GM11168 (cell line): ENCODE data around the gene PHLDA2.

Source experiments
- in situ Hi-C: fragments of 300-500 bp; cut with MboI; formaldehyde crosslinking; loops from one replicate; pipeline ENCODE4 v1.12.0; 2022; ENCODE audit warnings: low sequenced_read_pairs; ENCODE audit not compliant: unreplicated experiment

Gene PHLDA2, protein sequence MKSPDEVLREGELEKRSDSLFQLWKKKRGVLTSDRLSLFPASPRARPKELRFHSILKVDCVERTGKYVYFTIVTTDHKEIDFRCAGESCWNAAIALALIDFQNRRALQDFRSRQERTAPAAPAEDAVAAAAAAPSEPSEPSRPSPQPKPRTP

DNA sequence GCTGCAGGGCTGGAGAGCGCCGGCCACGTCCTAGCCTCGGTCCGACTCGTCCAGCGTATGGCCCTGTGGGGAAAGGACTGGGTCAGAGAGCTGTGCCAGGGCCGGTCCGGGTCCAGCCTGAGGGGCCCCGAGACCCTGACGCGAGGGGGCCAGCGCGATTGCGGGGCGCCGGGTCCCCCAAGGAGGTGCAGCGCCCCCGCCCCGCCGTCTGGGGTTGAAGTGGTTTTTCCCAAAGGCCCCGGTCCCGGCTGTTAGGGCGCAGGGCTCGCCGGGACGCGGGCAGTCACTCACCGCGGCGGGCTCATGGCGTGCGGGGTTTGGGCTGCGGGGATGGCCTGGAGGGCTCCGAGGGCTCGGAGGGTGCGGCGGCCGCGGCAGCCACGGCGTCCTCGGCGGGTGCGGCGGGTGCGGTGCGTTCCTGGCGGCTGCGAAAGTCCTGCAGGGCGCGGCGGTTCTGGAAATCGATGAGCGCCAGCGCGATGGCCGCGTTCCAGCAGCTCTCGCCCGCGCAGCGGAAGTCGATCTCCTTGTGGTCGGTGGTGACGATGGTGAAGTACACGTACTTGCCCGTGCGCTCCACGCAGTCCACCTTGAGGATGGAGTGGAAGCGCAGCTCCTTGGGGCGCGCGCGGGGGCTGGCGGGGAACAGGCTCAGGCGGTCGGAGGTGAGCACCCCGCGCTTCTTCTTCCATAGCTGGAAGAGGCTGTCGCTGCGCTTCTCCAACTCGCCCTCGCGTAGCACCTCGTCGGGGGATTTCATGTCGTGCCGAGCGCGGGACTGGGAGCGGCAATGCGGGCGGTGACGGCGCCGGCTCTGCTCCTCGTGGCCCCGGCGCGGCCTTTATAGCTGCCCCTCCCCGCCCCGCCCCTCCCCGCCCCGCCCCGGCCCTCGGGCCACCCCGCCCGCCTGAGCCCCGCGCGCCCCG lies at the start of gene PHLDA2:
PHLDA2 (minus strand) TSS at position 816 of the 926 bp plus-strand sequence; CDS start at position 760, 56 bp downstream.
- in situ Hi-C loops = no loop called here

DNA sequence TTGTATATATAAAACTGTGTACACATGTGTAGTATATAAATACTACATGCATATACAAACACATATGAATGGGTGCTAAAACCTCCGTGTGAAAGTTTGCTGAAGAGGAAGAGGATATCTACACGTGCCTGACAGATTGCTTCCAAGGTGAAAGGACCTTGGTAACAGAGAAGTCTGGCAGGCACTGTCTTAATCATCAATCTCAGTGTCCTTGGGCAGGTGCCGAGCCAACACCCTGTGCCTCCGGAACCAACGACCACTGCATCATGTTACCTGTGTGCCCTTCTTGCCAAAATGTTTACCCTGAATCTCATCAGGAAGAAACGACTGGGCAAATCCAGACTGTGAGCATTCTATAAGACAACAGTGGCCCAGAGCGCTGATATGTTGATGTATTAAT lies 47.9 kb upstream of the PHLDA2 start:
- in situ Hi-C loops = no loop called here

DNA sequence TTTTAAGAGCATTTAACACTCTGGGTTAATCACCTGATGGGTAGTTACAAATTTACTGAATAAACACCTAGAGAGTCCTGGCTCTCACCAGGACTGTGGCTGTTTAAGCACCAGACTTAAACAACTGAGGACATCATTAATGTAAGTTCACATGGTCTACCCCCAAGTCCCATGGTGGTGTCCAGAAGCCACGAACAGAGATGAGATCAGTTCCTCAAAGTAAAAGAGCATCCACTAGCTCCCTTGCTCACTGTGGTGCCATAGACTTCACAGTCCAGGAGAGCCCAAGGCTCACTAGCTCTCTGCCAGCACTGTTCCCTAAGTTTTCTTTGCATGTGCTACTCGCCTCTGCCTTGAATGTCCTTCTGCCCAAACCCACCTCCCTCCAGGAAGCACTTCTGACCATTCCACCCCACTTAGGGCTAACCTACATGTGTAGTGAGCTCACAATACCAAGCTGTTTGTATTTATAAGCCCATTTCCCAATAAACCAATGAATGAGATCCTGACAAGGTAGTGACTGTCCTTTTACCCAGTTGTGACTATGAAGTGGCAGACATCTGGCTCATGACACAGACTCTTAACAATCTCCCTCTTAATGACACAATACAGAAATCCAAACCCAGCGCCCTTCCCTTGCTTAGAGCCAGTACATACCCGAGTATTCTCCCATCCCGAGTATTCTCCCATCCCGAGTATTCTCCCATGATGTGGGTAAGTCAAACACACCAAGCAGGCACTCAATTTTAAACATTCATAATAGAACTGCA lies 47.3 kb upstream of the PHLDA2 start:
- in situ Hi-C loops = no loop called here

DNA sequence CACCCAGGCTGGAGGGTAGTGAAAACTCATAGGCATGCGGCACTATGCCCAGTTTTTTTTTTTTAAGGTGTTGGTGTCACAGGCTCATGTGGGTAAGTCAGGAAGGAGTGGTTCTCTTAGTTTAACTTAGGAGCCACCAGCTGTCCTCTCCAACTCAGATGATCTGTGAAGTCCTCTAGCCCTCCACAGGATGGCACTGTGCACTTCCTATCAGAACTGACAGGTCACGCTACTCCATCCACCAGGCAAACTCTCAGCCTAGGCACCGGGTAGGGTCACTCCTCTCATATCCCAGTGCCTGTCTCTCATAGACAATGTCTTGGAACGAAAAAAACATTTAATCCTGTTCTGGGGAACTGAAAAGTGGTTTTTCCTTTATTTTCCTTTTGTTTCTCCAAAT lies 46.4 kb upstream of the PHLDA2 start:
- in situ Hi-C loops = no loop called here

DNA sequence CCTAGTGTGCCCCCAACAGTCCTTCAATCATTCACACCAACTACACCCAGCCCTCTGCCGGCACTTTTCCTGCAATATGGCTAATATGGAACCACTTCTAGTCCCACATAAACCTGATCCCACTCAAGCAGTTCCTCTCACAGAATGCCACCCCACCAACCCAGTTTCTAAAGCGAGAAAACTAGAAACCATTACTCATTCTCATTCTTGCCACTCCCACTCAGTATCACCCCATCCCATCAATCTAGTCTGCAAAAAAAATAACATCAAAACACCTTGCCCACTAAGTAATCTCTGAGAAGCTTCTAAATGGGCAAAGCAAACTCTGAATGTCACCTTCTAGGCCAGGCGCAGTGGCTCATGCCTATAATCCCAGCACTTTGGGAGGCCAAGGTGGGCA lies 45.1 kb upstream of the PHLDA2 start:
- in situ Hi-C loops = no loop called here

DNA sequence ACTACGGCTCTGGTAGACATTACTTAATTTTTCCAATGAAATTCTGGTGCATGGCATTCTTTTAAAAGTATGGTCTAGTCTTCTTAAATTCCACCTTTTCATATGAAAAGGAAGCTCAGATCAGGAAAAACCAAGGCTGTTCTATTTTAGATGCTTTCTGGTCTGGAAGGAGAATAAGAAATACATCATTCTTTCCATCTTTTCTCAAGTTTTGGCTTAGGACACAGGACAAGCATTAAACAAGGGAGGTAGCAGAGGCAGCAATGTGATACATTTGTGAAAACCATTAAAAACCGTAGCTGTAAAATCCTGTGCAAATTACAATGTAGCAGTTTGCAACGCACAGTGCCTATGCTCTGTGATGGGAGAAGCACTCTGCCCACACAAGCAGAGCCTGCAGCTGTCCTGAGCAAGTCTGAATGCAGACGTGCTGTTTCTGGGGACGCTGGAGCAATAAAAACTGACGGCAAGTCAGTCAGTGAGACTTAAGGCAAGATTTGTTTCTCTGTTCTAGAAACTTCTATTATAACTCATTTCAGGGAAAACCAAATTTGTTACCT lies 39.2 kb upstream of the PHLDA2 start:
- in situ Hi-C loops = no loop called here

DNA sequence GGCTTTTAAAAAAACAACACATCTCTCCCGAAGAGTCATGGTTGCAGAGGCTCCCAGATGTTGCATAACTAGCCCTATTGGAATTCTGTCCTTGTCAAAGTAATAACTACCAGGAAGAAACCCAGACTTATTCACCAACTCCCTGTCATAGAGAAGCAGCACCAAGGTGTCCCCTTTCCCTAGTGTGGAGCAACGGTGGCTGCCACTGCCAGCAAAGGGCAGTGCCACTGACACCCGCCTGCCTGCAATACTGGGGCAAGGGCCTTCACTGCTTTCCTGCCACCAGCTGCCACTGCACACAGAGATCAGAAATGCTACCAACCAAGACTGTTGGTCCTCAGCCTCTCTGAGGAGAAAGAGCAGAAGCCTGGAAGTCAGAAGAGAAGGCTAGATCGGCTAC lies 35.6 kb upstream of the PHLDA2 start:
- in situ Hi-C loops = no loop called here

DNA sequence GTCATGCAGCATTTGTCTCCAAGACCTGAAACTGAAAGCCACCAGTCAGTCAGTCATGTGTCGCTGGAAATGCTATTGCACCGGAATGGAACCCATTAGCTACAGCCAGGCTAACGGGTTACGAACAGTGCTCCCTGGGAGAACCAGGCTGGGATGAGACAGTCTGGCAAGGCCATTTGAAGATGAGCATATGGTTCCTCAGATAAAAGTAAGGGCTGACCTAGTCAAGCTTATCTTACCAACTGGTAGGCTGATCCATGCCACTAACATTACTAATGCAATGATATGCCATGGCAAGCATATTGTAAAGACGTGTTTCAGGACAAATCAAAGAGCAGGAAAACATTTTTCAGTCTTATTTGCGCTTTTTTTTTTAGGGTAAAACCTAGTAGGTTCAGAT lies 34.5 kb upstream of the PHLDA2 start:
- in situ Hi-C loops = no loop called here

DNA sequence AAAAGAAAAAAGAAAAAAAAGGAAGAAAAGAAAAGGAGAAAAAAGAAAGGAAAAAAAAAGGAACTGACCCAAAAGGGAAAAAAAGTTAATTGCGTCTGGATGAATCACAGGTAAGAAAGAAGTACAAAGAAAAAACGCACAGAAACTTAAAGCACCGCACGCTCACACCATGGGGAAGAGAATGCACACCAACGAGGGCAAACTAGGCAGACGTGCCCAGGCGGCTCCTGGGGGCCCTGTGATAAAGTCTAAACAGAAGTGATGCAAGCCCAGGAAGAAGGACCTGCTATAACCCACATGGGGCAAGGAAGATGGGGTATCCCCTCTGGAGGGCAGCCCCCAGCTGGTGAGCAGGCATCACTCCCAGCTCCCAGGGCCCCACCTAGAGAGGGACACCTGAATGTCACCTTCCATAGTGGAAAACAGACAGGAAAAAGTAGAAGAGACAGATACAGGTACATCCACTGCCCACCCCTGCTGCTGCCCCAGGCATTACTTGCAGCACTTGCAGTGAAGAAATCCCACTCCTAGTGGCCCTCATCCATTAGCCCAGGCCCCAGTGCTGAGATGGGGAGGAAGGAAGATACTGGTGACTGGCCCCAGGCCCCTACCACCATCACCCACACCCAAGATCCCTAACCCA lies 34.0 kb upstream of the PHLDA2 start:
- in situ Hi-C loops = no loop called here

DNA sequence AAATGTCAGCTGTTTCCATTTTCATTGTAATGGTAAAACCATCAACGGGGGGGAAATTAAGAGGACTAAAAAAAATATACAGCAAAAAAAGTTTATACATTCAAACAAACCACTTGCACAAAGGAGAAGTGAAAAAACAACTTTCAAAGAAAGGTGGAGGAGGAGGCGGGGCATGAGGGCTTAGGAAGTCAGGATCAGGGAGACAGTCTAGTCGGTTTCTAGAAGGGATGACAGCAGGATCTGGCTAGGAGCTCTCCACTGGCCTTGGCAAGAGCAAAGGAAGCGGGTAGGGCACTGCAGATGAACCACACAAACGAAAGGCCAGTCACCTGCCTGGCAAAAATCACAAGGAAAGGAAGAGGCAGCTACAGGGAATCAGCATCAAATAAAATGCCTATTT lies 31.9 kb upstream of the PHLDA2 start:
- in situ Hi-C loops = no loop called here

DNA sequence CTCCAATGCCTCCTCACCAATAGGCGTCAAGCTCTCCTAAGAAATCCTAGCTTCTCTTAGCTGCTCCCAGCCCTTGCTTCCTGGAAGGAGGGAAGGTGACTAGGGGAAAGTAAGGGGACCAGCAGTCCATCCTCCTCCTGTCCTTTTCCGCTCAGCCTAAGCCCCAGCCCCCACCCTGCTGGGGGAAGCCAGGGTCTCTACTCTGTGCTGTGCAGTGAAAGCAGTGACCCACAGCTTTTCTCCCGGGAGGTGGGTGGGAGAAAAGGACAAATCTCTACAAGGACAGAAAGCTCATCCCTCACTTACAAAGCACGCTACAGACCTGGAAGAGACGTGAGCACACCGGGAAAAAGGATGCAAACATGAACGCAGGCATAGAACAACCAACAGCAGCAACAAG lies 30.9 kb upstream of the PHLDA2 start:
- in situ Hi-C loops = no loop called here

DNA sequence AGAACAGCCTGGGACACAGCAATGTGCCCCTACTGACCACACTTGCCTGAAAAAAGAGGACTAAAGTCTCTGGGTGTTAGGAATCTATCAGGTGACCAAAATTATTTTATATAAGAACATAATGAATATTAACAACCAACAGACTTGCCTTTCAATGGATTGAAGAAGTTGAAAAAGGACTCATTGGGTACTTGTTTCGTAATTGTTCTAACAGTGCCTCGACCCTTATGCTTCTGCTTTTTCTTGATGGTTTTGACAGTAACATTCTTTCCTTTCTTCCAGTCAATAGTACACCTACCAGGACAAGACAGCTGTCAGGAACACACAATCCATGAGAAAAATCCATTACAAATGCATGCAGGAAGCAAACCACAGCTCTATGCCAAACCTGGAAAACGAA lies 29.0 kb upstream of the PHLDA2 start:
- in situ Hi-C loops = no loop called here

DNA sequence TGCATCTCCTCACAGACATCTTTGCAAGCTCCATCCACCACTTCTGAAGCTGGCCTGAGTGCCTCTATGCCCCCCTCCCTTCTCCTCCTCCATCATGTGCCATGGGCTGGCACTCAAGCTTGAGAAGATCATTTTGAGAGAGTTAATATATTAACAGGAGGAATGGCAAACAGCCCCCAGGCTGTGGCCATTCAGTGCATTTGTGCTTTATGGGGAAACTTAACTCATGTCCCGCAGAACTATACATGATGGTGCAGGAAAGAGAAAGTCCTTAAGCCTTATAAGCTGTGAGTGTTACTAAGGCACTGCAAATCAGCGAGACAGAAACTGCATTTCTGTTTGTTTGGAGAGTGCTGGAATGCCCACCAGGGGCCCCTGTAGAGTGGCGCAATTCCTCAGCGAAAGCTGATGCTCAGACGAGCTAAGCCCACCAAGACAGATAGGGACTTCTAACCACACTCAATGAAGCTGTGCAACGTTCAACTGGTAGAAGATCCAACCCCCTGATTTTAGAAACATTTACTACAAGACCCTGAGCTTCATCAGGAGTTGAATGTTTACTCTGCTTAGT lies 26.8 kb upstream of the PHLDA2 start:
- in situ Hi-C loops = no loop called here

DNA sequence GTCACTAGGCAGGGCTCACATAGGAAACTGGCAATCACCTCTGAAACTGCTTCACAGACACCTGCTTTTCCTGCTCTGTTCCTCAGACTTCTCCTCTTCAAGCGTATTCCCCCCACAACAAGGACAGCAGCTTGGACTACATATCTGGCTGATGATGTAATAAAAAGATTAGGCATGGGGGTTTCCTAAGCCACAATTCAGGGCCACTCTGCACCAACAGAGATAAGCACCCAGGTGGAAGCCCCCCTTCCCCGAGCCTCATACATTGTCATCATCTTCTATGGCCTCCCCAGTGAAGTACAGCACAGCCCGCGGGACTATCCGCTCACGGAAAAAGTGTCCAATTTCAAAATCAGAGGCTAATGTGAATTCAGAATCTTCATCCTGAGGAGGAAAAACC lies 25.0 kb upstream of the PHLDA2 start:
- in situ Hi-C loops = no loop called here

DNA sequence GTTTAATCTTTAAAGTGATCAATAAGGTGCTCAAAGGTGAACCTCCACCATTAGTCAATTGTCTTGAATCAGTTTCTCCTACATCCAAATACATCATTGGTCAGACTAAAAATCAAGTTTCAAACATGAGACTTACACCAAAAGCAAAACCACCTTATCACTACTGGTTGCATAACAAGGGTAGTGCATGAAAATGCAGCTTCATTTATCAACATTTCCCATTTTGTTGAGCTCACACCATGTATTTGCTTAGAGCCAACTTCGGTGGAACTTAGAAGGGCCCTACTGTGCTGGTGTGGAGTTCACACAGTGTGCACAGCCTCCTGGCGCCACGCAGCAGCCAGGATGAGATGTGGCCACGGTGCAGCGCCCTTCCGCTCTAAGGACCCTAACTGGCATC lies 23.1 kb upstream of the PHLDA2 start:
- in situ Hi-C loops = no loop called here

DNA sequence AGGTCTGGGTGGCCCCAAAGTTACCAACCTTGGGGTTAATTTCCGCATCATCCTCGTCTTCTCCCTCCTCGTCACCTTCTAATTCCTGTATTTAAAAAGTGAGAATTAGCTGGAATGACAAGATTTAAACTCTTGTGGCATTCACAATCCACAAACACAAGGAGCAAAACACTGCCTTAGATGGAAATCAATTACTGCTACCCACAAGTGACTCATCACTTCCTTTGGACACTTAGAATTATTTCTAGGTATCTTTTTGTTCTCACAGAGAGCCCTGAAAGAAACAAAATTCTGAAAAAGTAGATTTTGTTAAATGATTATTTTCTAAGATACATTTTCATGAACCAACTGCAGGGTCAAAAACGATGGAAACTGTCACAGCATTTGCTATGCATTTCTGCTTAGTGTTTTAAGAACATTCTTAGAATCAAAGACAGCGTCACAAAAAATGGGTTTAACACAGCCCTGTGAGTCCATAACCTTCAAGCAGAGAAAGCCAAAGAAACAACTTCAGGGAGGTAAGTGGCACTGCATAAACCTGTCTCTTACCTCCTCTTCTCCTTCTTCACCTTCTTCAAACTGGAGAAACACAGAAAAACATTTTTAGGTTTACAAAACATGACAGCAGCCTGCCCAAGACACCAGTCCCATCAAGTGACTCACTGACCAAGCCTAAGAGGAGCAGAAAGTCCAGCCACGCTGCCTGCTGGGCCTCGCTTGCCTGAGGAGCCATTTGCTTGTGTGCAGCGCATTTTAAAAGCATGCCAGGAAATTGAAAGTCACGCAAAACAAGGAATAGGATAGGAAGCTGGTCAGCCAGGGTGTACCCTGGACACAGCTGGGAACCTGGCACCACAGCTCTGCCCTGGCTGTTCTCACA lies 22.3 kb upstream of the PHLDA2 start:
- in situ Hi-C loops = no loop called here

DNA sequence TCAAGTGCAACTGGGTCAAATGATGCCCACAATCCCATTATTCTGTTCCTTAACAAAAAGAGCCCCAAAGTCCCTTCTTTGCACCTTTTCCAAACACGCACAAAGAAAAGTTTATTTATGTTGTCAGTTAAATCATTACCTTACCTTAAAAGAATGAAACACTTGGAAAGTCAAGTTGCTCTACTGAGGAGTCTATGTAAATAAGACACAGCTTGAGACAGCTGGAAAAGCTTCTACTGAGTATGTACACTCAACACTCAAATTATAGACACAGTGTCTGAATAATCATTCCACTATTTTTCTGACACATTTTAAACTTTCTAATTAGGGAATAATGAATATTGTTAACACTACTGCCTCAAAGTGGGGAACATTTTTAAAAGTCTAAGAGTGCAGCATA lies 21.6 kb upstream of the PHLDA2 start:
- in situ Hi-C loops = no loop called here

DNA sequence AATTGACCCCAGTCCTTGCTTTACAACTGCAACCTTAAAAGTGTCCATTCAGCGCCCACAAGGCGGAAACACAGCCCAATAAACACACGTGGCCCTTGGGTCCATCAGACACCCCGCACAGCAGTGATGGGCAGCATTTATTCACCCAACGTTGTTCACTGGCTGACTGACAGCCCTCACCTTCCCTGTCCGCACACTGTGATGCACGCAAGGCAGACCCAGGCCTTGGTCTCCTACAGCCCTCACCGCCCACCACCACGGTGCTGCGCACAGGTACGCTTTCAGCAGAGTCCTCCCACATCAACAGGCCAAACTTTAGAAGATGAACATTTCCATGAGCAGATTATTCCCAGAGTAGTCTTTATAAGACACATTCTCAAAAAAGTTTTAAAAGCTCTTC lies 20.7 kb upstream of the PHLDA2 start:
- in situ Hi-C loops = no loop called here

DNA sequence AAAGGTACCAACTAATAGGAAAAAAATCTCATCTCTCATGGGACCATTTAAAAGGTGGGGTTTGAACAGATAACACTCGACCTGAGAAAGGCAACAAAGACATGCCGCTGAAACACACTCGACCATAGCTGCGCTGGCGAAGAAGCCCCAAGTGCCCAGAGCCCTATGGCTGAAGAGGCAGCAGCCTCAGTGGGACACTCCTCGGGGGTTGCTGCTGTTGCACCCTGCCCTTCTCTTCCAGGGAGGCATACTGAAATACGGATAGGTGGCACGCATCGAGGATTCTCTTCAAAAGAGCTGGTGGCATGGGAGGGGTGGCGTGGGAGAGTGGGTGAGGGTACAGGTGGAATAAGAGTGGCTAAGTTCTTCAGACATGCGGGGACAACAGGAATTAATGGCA lies 18.5 kb upstream of the PHLDA2 start:
- in situ Hi-C loops = no loop called here
